GM18870 (cell line): ENCODE measurements around the gene CD82.
"Not testable (repeated sequence)": the region's sequence is repeated elsewhere in the genome, so short reads cannot be mapped to it uniquely, and the experiment has no call there.

Experiments
- ATAC-seq: cut with Tn5 transposase; IDR thresholded peaks from one replicate; pipeline ENCODE4 v1.9.1; 2021; ENCODE audit warnings: moderate library complexity; ENCODE audit not compliant: unreplicated experiment

The CD82 gene

DNA sequence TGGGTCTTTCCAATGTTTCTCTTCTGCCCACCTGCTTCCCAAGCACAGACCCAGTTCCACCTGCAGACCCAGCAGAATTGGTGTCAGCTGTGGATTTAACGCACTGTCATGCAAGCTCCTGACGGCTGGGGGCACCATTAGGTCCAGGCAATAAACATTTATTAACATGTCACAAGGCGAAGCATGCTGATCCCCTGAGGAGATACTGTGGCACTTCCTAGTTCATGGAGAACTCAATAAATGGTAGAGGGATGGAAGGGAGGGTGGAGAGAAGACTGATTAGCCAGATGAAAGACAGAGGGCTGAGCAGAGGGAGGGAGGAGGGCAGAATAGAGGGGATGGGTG lies 93.0 kb downstream of the CD82 start:
- no peak for ATAC-seq

DNA sequence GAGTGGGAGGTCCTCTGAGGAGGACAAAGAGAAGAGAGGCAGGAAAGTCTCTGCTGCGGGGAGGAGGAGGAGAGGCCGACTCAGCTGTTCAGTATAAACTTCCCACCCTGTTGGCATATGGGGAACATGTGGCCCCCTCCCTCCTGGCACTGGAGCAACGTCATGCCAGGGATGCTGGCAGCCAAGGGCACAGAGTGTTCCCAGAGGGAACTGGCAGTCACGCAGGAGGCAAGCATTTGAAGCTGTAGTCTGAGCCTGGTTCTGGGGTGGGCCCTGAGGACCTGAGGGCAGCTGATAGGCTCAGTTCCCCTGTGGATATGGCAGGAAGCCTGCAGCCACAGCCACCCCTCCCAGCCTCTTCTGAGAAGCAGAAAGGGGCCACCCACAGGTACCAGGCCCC lies 94.2 kb downstream of the CD82 start:
- no peak for ATAC-seq

DNA sequence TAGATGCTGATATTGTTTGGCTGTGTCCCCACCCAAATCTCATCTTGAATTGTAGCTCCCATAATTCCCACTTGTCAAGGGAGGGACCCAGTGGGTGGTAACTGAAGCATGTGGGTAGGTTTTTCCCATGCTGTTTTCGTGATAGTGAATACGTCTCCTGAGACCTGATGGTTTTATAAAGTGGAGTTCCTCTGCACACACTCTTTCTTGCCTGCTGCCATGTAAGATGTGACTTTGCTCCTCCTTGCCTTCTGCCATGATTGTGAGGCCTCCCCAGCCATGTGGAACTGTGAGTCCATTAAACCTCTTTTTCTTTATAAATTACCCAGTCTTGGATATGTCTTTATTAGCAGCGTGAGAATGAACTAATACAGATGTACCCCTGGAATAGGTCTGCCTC lies 95.1 kb downstream of the CD82 start:
- not testable (repeated sequence) for ATAC-seq

DNA sequence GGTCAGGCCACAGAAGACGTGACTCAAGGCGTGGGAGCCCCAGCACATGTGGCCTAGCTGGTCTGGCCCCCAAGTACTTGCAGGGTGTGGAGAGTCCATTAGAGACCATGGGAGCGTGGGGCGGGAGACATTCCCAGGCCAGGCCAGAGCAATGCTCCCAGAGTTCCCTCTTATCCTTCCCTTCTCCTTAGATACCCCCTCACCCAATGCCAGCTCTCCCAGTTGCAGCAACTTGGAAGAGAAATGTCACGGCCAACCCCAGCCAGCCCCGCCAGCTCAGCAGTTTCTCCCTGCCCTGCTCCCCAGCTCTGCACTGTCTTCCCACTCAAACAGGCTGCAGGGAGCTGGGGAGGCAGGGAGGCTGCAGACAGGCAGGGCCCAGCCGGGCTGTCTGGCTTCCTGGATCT lies 95.9 kb downstream of the CD82 start:
- ATAC-seq = no peak
